ENCODE results near the gene FSTL5.

GRCh38 chr4:161893566-161893965, 270.2 kb downstream of the FSTL5 start:
- TF ChIP-seq TAF1 (IDR thresholded peaks at IDR 0.05; ENCODE audit: low read depth) (no peak), REST (IDR thresholded peaks at IDR 0.05; ENCODE audit: low read depth) (no peak), FOXM1 (IDR thresholded peaks at IDR 0.05; ENCODE audit: borderline replicate concordance, low read depth) (no peak), NFIC (IDR thresholded peaks at IDR 0.05) (no peak), TCF12 (IDR thresholded peaks at IDR 0.05; ENCODE audit: low read depth) (no peak), EP300 (IDR thresholded peaks at IDR 0.05; ENCODE audit: borderline replicate concordance) (no peak), CEBPB (IDR thresholded peaks at IDR 0.05) (no peak), YY1 (IDR thresholded peaks at IDR 0.05; ENCODE audit: low read depth) (no peak)

Data from Ishikawa (cell line).